HepG2 (cell line): Measurements from ENCODE around the gene ARL8A.

Experiments
- CC2D1A ChIP-seq: sonication (generic); formaldehyde crosslinking; IDR thresholded peaks from 2 replicates; pipeline ENCODE4 v1.8.1; 2023; ENCODE audit warnings: mild to moderate bottlenecking, missing genetic modification reagents
- CHD2 ChIP-seq: IDR thresholded peaks from 2 replicates; pipeline ENCODE4 v1.6.1; 2011; ENCODE audit warnings: low read depth, low read length, improper control_type of control experiment
- HINFP ChIP-seq: sonication (generic); formaldehyde crosslinking; IDR thresholded peaks from 2 replicates; pipeline ENCODE4 v1.4.0; 2020; ENCODE audit warnings: low read depth, mild to moderate bottlenecking, missing genetic modification reagents
- KLF16 ChIP-seq, 2 experiments: sonication (generic) in 1 of 2; formaldehyde crosslinking in 1 of 2; IDR thresholded peaks; 2 replicates each; pipeline versions ENCODE4 v1.6.1 to v1.8.0; 2016 to 2023; ENCODE audit warnings: missing genetic modification reagents in 2 of 2, missing compliant biosample characterization in 1 of 2
- MAZ ChIP-seq, 2 experiments: sonication (generic) in 1 of 2; formaldehyde crosslinking in 1 of 2; IDR thresholded peaks; 2 replicates each; pipeline versions ENCODE4 v1.5.0 to v1.6.1; 2012 to 2020; ENCODE audit warnings: low read depth in 2 of 2, mild to moderate bottlenecking in 2 of 2, borderline replicate concordance in 1 of 2, improper control_type of control experiment in 1 of 2, low read length in 1 of 2, missing genetic modification reagents in 1 of 2, moderate library complexity in 1 of 2
- MEIS1 ChIP-seq: sonication (generic); formaldehyde crosslinking; IDR thresholded peaks from 2 replicates; pipeline ENCODE4 v1.9.0; 2021; ENCODE audit warnings: mild to moderate bottlenecking, missing genetic modification reagents, moderate library complexity, borderline replicate concordance
- POLR2AphosphoS2 ChIP-seq: IDR thresholded peaks from 2 replicates; pipeline ENCODE4 v1.6.1; 2011; ENCODE audit warnings: low read depth, low read length, improper control_type of control experiment
- TCF12 ChIP-seq, 2 experiments: fragments of 450-650 bp in 1 of 2; sonication (generic) in 1 of 2; formaldehyde crosslinking in 1 of 2; IDR thresholded peaks; 2 replicates each; pipeline versions ENCODE4 v1.6.1 to v1.8.0; 2017 to 2022; ENCODE audit warnings: antibody characterized with exemption in 1 of 2, mild to moderate bottlenecking in 1 of 2, missing genetic modification reagents in 1 of 2, moderate library complexity in 1 of 2
- YY1 ChIP-seq: IDR thresholded peaks from 2 replicates; pipeline ENCODE4 v1.6.1; 2011; ENCODE audit warnings: low read length, low read depth, moderate library complexity, mild to moderate bottlenecking; ENCODE audit not compliant: insufficient read depth, insufficient replicate concordance
- ZNF263 ChIP-seq: sonication (generic); formaldehyde crosslinking; IDR thresholded peaks from 2 replicates; pipeline ENCODE4 v1.4.0; 2020; ENCODE audit warnings: missing genetic modification reagents
- ZNF569 ChIP-seq: sonication (generic); formaldehyde crosslinking; IDR thresholded peaks from 2 replicates; pipeline ENCODE4 v1.5.0; 2020; ENCODE audit warnings: mild to moderate bottlenecking, missing genetic modification reagents, moderate library complexity, borderline replicate concordance
- TF ChIP-seq, protein P1 (sequence below): sonication (generic); formaldehyde crosslinking; IDR thresholded peaks from 2 replicates; pipeline ENCODE4 v1.5.1; 2020; ENCODE audit warnings: mild to moderate bottlenecking, missing genetic modification reagents, moderate library complexity
- TF ChIP-seq, protein P2 (sequence below): sonication (generic); formaldehyde crosslinking; IDR thresholded peaks from 2 replicates; pipeline ENCODE4 v1.5.0; 2020; ENCODE audit warnings: mild to moderate bottlenecking, missing genetic modification reagents, moderate library complexity

DNA sequence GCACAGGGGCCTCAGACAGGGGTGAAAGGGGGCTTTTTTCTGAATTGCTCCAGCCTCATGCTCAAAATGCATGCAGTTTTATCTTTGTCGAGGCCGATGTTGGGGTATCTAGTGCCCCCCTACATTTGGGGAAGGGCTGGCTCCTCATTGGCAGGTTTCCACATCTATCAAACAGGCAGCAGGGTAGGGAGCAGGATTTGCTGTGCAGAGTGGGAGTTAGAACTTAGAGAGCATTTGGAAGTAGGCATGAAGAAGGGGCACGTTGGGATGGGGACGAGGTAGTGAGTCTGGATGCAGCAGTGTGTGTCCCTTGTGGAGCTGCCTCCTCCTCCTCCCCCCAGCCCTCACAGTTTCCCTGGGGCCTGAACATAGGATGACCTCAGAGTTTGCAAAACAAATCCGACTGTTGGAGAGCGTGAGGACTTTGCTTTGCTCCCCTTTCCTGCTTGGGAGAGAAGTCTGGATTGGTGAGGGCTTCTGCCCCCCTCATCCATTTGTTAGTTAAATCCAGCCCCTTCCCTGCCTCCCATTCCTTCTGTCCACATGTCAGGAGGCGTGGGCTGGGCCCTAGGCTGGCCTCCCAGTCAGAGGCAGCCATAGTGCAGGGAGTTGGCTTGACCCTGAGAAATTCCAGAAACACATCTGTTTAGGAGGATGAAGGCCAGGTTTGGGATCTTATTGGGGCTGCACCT lies 58.7 kb downstream of the ARL8A start:
- peak in 1 of 2 experiments; percentile 43; a peak in 1 of 4 replicates for TF ChIP-seq KLF16 (CRISPR knock-in tag; IDR thresholded peaks at IDR 0.05)
- no peak for TF ChIP-seq TCF12 (IDR thresholded peaks at IDR 0.05)
- no peak for TF ChIP-seq TCF12 (CRISPR knock-in tag; IDR thresholded peaks at IDR 0.05)
- TF ChIP-seq ZNF569 (CRISPR knock-in tag) = no peak
- peak; percentile 78; the same call in 1 of the 2 replicates for TF ChIP-seq ZNF263
- no peak; the same call in 1 of the 2 replicates for TF ChIP-seq MEIS1
- TF ChIP-seq POLR2AphosphoS2 = no peak
- TF ChIP-seq, protein P1, sequence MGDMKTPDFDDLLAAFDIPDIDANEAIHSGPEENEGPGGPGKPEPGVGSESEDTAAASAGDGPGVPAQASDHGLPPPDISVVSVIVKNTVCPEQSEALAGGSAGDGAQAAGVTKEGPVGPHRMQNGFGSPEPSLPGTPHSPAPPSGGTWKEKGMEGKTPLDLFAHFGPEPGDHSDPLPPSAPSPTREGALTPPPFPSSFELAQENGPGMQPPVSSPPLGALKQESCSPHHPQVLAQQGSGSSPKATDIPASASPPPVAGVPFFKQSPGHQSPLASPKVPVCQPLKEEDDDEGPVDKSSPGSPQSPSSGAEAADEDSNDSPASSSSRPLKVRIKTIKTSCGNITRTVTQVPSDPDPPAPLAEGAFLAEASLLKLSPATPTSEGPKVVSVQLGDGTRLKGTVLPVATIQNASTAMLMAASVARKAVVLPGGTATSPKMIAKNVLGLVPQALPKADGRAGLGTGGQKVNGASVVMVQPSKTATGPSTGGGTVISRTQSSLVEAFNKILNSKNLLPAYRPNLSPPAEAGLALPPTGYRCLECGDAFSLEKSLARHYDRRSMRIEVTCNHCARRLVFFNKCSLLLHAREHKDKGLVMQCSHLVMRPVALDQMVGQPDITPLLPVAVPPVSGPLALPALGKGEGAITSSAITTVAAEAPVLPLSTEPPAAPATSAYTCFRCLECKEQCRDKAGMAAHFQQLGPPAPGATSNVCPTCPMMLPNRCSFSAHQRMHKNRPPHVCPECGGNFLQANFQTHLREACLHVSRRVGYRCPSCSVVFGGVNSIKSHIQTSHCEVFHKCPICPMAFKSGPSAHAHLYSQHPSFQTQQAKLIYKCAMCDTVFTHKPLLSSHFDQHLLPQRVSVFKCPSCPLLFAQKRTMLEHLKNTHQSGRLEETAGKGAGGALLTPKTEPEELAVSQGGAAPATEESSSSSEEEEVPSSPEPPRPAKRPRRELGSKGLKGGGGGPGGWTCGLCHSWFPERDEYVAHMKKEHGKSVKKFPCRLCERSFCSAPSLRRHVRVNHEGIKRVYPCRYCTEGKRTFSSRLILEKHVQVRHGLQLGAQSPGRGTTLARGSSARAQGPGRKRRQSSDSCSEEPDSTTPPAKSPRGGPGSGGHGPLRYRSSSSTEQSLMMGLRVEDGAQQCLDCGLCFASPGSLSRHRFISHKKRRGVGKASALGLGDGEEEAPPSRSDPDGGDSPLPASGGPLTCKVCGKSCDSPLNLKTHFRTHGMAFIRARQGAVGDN (CRISPR knock-in tag) = peak; percentile 16; the same call in 1 of the 2 replicates
- TF ChIP-seq, protein P2, sequence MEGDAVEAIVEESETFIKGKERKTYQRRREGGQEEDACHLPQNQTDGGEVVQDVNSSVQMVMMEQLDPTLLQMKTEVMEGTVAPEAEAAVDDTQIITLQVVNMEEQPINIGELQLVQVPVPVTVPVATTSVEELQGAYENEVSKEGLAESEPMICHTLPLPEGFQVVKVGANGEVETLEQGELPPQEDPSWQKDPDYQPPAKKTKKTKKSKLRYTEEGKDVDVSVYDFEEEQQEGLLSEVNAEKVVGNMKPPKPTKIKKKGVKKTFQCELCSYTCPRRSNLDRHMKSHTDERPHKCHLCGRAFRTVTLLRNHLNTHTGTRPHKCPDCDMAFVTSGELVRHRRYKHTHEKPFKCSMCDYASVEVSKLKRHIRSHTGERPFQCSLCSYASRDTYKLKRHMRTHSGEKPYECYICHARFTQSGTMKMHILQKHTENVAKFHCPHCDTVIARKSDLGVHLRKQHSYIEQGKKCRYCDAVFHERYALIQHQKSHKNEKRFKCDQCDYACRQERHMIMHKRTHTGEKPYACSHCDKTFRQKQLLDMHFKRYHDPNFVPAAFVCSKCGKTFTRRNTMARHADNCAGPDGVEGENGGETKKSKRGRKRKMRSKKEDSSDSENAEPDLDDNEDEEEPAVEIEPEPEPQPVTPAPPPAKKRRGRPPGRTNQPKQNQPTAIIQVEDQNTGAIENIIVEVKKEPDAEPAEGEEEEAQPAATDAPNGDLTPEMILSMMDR (CRISPR knock-in tag) = no peak; the same call in 1 of the 2 replicates
- no peak; the same call in 1 of the 2 replicates for TF ChIP-seq HINFP (CRISPR knock-in tag)
- TF ChIP-seq YY1 = peak; percentile 82
- no peak for TF ChIP-seq CHD2
- no peak for TF ChIP-seq CC2D1A (CRISPR knock-in tag)
- TF ChIP-seq MAZ (IDR thresholded peaks at IDR 0.05; ENCODE audit: borderline replicate concordance, low read depth, low read length) = peak; percentile 76; the same call in 1 of the 2 replicates
- TF ChIP-seq MAZ (CRISPR knock-in tag; IDR thresholded peaks at IDR 0.05; ENCODE audit: low read depth) = peak; percentile 81
